22Rv1 (cell line): ENCODE results near the gene RHO.

ENCODE experiments used
- CTCF ChIP-seq: fragments of 450-650 bp; IDR thresholded peaks from 2 replicates; pipeline ENCODE4 v1.5.1; 2017; ENCODE audit warnings: mild to moderate bottlenecking
- ZFX ChIP-seq: fragments of 450-650 bp; IDR thresholded peaks from 2 replicates; pipeline ENCODE4 v1.6.1; 2017; ENCODE audit warnings: antibody characterized with exemption, borderline replicate concordance

DNA sequence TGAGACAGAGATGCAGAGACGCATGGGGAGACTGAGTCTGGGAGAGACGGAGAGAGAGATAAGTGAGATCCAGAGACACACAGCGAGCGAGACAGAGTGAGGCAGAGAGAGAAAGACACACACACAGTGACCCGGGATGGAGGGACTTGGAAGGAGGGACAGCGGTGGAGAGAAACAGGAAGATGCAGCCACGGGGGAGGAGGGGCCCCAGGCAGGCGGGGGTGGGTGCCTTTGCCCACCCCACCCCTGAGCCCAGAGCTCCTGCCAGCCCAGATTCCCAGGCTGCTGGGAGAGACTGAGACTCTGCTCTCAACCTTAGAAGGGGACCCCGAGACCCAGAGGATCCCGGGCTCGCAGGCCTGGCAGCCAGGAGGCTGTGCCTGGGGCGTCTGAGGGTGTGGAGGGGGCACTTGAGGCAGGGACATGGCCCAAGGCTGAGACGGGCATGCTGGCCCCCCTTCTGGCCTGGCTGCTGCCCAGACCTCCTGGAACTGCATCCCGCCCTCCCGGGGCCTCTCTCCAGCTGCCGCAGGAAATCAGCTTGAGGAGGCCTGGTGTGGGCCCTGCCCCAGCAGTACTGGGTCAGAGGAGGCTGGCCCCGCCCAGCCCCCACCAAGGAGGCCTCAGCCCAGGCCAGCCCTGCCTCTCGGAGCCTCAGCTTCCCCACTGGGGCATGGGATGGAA is 32.6 kb downstream of the RHO start:
- TF ChIP-seq CTCF (no peak), ZFX (no peak)
